Measurements from ENCODE around the gene ARMCX2. TPM values are rescaled to one million over a fixed set of nuclear protein-coding genes. Genes with fewer than 3 reads are reported as not detected.
A peak's percentile ranks its signal among the peaks of the same experiment; 100 is the strongest.

ARMCX2 gene
- polyA plus RNA-seq, 4 donors = 0.45 to 34.4 (median 5.4) TPM

DNA sequence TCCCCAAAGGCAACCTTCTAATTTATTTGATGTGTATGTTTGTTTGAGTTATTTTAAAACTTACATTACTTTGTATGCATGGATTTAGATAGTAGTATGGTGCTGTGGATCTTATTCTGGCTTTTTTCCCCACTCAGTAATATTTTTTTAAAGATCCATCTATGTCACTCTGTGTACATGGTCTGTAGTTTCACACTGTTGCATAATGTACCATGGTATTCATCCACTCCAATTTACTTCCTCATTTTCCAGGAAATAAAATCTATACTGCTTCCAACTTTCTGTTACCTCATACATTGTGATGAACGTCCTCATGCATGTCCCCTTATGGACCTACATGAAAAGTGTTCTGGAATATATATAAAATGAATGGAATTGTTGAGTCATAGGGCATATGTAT is 17.6 kb downstream of the ARMCX2 start:
- Histone ChIP-seq H3K27me3 (ENCODE audit: control insufficient read depth in 3 of 3, insufficient read depth in 3 of 3, low read length in 3 of 3) (no peaks in the 10 kb centered on the region), H3K36me3 (ENCODE audit: control insufficient read depth in 3 of 3, insufficient read depth in 2 of 3, low read depth in 1 of 3, low read length in 3 of 3) (no peaks in the 10 kb centered on the region), H3K4me3 (ENCODE audit: low read depth in 1 of 3, low read length in 3 of 3) (no peak overlapping the region), H3K27ac (ENCODE audit: low read depth in 1 of 3, low read length in 2 of 3) (no peak overlapping the region), H3K4me1 (ENCODE audit: control insufficient read depth in 3 of 3, insufficient read depth in 2 of 3, low read depth in 1 of 3, low read length in 2 of 3) (no peaks in the 10 kb centered on the region), H3K9me3 (ENCODE audit: control insufficient read depth in 2 of 2, insufficient read depth in 1 of 2, low read depth in 1 of 2, low read length in 1 of 2) (no peaks in the 10 kb centered on the region)
- 13 to 48% (median 42%) methylated on average over 1 of the region's 1 CpG for WGBS, 3 donors
- DNase-seq (no peak), FAIRE-seq (no peak)

DNA sequence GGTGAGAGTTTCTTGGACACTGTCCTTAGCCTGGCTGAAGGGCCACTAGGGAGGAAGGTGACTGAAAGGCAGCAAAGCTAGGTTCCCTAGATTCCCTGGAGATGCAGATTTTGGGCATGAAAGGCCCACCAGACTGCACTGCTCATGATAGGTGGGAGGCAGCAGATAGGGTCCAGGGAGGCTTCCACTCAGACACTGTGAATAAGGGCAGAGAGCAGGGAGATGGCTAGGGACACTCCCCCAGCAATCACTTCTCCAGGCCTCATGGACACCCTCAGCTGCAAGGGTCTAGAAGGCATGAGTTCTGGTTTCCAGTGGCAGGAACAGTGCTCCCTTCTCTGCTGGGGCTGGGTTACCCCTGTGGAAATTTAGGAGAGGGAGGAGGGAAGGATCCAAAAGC is 20.1 kb downstream of the ARMCX2 start:
- no peak overlapping the region for H3K4me3 ChIP-seq (ENCODE audit: low read depth in 1 of 3, low read length in 3 of 3)
- H3K36me3 ChIP-seq (ENCODE audit: control insufficient read depth in 3 of 3, insufficient read depth in 2 of 3, low read depth in 1 of 3, low read length in 3 of 3) = no peaks in the 10 kb centered on the region
- no peaks in the 10 kb centered on the region for H3K27me3 ChIP-seq (ENCODE audit: control insufficient read depth in 3 of 3, insufficient read depth in 3 of 3, low read length in 3 of 3)
- H3K9me3 ChIP-seq (ENCODE audit: control insufficient read depth in 2 of 2, insufficient read depth in 1 of 2, low read depth in 1 of 2, low read length in 1 of 2) = no peaks in the 10 kb centered on the region
- no peak for FAIRE-seq
- H3K4me1 ChIP-seq (ENCODE audit: control insufficient read depth in 3 of 3, insufficient read depth in 2 of 3, low read depth in 1 of 3, low read length in 2 of 3) = no peaks in the 10 kb centered on the region
- H3K27ac ChIP-seq (ENCODE audit: low read depth in 1 of 3, low read length in 2 of 3) = no peak overlapping the region
- no peak for DNase-seq

DNA sequence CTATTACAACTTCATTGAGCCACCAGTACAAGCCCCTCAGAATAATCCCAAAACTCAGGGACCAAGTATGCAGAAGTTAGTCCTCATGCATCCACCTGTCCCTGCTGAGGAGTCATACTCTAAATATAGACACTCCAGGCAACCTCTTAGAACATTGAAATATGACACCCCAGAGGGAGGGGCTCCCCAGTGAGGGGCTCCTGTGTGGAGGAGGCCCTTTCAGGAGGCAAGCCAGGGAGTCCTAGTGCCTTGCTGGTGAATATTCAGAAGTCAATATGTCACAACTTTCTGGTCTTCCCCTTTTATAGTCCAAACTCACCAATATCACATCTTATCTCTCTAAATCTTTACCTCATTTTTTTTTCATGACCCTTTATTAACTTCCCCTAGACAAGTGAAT is 40.3 kb downstream of the ARMCX2 start:
- H3K36me3 ChIP-seq (ENCODE audit: control insufficient read depth in 3 of 3, insufficient read depth in 2 of 3, low read depth in 1 of 3, low read length in 3 of 3) = peaks cover 0 to 7% (median 0%) of the 10 kb centered on the region in 3 donors
- peaks cover 0 to 7% (median 6%) of the 10 kb centered on the region in 3 donors for H3K4me1 ChIP-seq (ENCODE audit: control insufficient read depth in 3 of 3, insufficient read depth in 2 of 3, low read depth in 1 of 3, low read length in 2 of 3)
- H3K9me3 ChIP-seq (ENCODE audit: control insufficient read depth in 2 of 2, insufficient read depth in 1 of 2, low read depth in 1 of 2, low read length in 1 of 2) = no peaks in the 10 kb centered on the region
- FAIRE-seq = no peak
- H3K27me3 ChIP-seq (ENCODE audit: control insufficient read depth in 3 of 3, insufficient read depth in 3 of 3, low read length in 3 of 3) = no peaks in the 10 kb centered on the region
- no peak overlapping the region for H3K4me3 ChIP-seq (ENCODE audit: low read depth in 1 of 3, low read length in 3 of 3)
- DNase-seq = no peak
- no peak overlapping the region for H3K27ac ChIP-seq (ENCODE audit: low read depth in 1 of 3, low read length in 2 of 3)

DNA sequence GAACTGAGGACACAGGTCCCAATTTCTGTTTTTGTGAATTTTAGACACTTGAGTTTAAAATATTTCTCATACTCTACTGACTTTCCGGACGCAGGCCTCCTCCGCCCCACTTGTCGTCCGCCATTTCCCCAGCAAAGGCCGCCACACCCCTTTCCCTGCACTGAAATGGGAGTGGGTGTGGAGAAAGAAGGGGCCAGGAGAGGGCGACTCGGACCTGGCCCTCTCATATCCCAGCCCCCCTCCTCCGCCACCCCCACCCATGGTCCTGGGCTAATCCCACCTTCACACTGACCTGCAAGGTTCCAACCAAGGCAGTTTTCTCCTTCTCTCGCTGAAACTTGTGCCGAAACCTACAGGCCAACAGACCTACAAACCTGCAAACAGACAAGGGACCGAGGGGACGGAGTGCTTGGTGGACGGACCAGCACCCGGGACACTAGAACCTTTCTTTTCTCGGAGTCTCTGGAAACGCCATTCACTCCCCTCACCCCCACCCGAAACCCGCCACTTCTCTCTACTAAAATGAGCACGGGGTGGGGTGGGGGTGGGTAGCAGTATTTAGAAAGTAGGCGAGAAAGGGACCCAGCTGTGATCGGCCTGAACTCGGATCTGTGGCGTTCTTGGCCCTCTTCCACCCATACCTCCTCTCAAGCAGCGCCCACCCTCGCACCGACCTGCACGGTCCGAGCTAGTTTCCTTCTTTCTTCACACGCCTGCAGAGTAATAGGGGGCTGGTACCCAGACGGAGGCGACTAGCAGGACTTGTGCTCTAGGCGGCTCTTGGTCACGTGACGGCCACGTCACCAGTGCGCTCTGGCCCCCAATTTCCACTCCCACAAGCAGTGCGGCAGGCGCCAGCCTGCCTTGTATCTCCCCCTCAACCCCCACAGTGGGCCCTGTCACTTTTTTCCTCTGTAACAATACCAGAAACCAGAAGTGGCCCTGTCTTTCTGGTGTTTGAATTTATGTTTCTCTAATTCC is 42.1 kb downstream of the ARMCX2 start, which contains the start of gene ARMCX6:
Gene ARMCX6, minus strand, starts transcription at position 790 of the 981 bp plus-strand sequence. CDS start 1,380 bp downstream, outside the sequence.
- Histone ChIP-seq H3K9me3 (ENCODE audit: control insufficient read depth in 2 of 2, insufficient read depth in 1 of 2, low read depth in 1 of 2, low read length in 1 of 2) (no peaks in the 10 kb centered on the region), H3K36me3 (ENCODE audit: control insufficient read depth in 3 of 3, insufficient read depth in 2 of 3, low read depth in 1 of 3, low read length in 3 of 3) (peaks cover 0 to 6% (median 0%) of the 10 kb centered on the region in 3 donors), H3K4me1 (ENCODE audit: control insufficient read depth in 3 of 3, insufficient read depth in 2 of 3, low read depth in 1 of 3, low read length in 2 of 3) (peaks cover 0 to 7% (median 6%) of the 10 kb centered on the region in 3 donors), H3K4me3 (ENCODE audit: low read depth in 1 of 3, low read length in 3 of 3) (peak within 1 kb of the TSS; percentile 50 to 89 (median 65)), H3K27me3 (ENCODE audit: control insufficient read depth in 3 of 3, insufficient read depth in 3 of 3, low read length in 3 of 3) (no peaks in the 10 kb centered on the region), H3K27ac (ENCODE audit: low read depth in 1 of 3, low read length in 2 of 3) (peak within 1 kb of the TSS; percentile 1 to 86 (median 68))
- FAIRE-seq (no peak), DNase-seq (peak; percentile 66 to 88)
- WGBS, 3 donors = 0 to 44% (median 7%) methylated on average over 38 to 39 of the region's 39 CpGs

DNA sequence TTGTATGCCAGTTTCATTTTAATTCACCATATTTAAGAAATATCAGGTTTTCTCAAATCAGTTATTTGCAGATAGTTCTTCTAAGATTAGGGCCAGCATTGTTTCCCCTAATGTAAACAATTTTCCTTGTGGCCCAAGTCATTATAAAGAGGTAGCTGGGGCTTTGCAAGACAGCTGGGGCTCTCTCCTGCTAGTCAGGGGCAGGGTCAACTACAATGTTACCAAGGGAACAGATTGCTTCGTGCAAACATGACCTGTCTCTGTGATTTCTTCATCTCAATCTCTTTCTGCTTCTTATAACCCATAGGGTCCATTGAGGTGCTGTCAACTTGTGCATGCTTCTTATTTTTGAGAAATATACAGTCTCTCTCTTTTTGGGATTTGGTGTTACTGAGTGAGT is 53.9 kb downstream of the ARMCX2 start:
- H3K4me1 ChIP-seq (ENCODE audit: control insufficient read depth in 3 of 3, insufficient read depth in 2 of 3, low read depth in 1 of 3, low read length in 2 of 3) = no peaks in the 10 kb centered on the region
- no peaks in the 10 kb centered on the region for H3K27me3 ChIP-seq (ENCODE audit: control insufficient read depth in 3 of 3, insufficient read depth in 3 of 3, low read length in 3 of 3)
- no peak overlapping the region for H3K4me3 ChIP-seq (ENCODE audit: low read depth in 1 of 3, low read length in 3 of 3)
- no peaks in the 10 kb centered on the region for H3K9me3 ChIP-seq (ENCODE audit: control insufficient read depth in 2 of 2, insufficient read depth in 1 of 2, low read depth in 1 of 2, low read length in 1 of 2)
- no peak overlapping the region for H3K27ac ChIP-seq (ENCODE audit: low read depth in 1 of 3, low read length in 2 of 3)
- 26 to 35% (median 33%) methylated on average over 1 of the region's 1 CpG for WGBS, 3 donors
- peak in 1 of 2 donors; percentile 8 for DNase-seq
- H3K36me3 ChIP-seq (ENCODE audit: control insufficient read depth in 3 of 3, insufficient read depth in 2 of 3, low read depth in 1 of 3, low read length in 3 of 3) = no peaks in the 10 kb centered on the region
- no peak for FAIRE-seq

Other genes starting within 250 kb of the ARMCX2 start
- 10 to 100 TPM in 1 of 4 donors, 1 to 10 TPM in 3; 1.4 to 16.2 (median 3.4) TPM for gene ARMCX4, start 174.4 kb downstream of the ARMCX2 start, polyA plus RNA-seq
- 10 to 100 TPM in 2 of 4 donors, 1 to 10 TPM in 2; 2.2 to 40.6 (median 8.0) TPM for gene ARMCX1, start 109.3 kb downstream of the ARMCX2 start, polyA plus RNA-seq
- gene ARMCX6, start 41.9 kb downstream of the ARMCX2 start, polyA plus RNA-seq = 10 to 100 TPM in 3 of 4 donors, 1 to 10 TPM in 1; 6.5 to 85.9 (median 18.3) TPM
- 10 to 100 TPM in 2 of 4 donors, 1 to 10 TPM in 2; 8.9 to 95.1 (median 18.7) TPM for gene ARMCX3, start 36.7 kb downstream of the ARMCX2 start, polyA plus RNA-seq

Measured in small intestine (tissue), 7 donors.